GM21723 (cell line): ENCODE measurements around the gene PCSK6.

ENCODE experiments used
- ATAC-seq: cut with Tn5 transposase; IDR thresholded peaks from one replicate; pipeline ENCODE4 v1.9.1; 2021; ENCODE audit warnings: mild to moderate bottlenecking, moderate library complexity; ENCODE audit not compliant: unreplicated experiment

PCSK6 gene

GRCh38 chr15:101332061-101332467, 157.4 kb downstream of the PCSK6 start:
- ATAC-seq, result no peak

- ATAC-seq, result no peak
Observed at GRCh38 chr15:101329867-101330380, 159.6 kb downstream of the PCSK6 start.

- no peak for ATAC-seq
Observed at GRCh38 chr15:101329309-101329863, 160.1 kb downstream of the PCSK6 start.

GRCh38 chr15:101328001-101328400, 161.5 kb downstream of the PCSK6 start:
- no peak for ATAC-seq

GRCh38 chr15:101327147-101327740, 162.3 kb downstream of the PCSK6 start:
- ATAC-seq, result no peak

GRCh38 chr15:101326462-101327146, 162.9 kb downstream of the PCSK6 start:
- ATAC-seq, result no peak

- ATAC-seq, result no peak
Observed at GRCh38 chr15:101326026-101326315, 163.5 kb downstream of the PCSK6 start.

- no peak for ATAC-seq
Observed at GRCh38 chr15:101325263-101326025, 164.1 kb downstream of the PCSK6 start.

- ATAC-seq, result no peak
Observed at GRCh38 chr15:101324524-101325177, 164.9 kb downstream of the PCSK6 start.

- no peak for ATAC-seq
Observed at GRCh38 chr15:101323793-101324523, 165.5 kb downstream of the PCSK6 start.

GRCh38 chr15:101322854-101323477, 166.5 kb downstream of the PCSK6 start:
- ATAC-seq, result no peak

- ATAC-seq, result no peak
Observed at GRCh38 chr15:101322016-101322695, 167.4 kb downstream of the PCSK6 start.

GRCh38 chr15:101320501-101321052, 168.9 kb downstream of the PCSK6 start:
- no peak for ATAC-seq

GRCh38 chr15:101318839-101319238, 170.7 kb downstream of the PCSK6 start:
- ATAC-seq, result no peak

- no peak for ATAC-seq
Observed at GRCh38 chr15:101318147-101318819, 171.2 kb downstream of the PCSK6 start.

GRCh38 chr15:101317336-101317872, 172.1 kb downstream of the PCSK6 start:
- no peak for ATAC-seq

GRCh38 chr15:101316529-101316928, 173.0 kb downstream of the PCSK6 start:
- ATAC-seq, result no peak

- ATAC-seq, result no peak
Observed at GRCh38 chr15:101315736-101316135, 173.8 kb downstream of the PCSK6 start.
